Measurements from ENCODE around the gene CHRNA10. TPM values are rescaled to one million over a fixed set of nuclear protein-coding genes. Genes with fewer than 3 reads are reported as not detected.

The CHRNA10 gene
- total RNA-seq, 1 experiment from 2014 or later, result 6.8 TPM

DNA sequence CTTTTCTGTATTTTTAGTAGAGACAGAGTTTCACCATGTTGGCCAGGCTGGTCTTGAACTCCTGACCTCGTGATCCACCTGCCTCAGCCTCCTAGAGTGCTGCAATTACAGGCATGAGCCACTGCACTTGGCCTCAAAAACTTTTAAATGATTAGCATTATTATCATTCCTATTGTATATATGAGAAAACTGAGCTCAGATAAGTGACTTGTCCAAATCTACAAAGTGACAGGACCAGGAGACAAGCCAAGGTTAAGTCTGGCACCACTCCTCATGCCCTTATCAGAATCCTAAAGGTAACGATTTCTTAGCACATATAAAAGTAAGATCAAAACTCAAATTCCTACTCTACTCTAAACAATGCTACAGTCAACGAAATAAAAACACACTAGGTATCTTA is 32.2 kb upstream of the CHRNA10 start:
- ATAC-seq, result no peak
- no peaks in the 10 kb centered on the region for H3K27me3 ChIP-seq (ENCODE audit: control insufficient read depth, insufficient read depth, low read length)
- BruUV-seq (replicated peaks), result no TSS peak
- H3K9me3 ChIP-seq (ENCODE audit: control insufficient read depth, insufficient read depth, low read depth, low read length), result no peaks in the 10 kb centered on the region
- H3K4me3 ChIP-seq (ENCODE audit: low read depth in 2 of 2, low read length in 2 of 2), result no peak overlapping the region
- H3K36me3 ChIP-seq (ENCODE audit: control insufficient read depth, insufficient read depth, low read length), result peaks cover 76% of the 10 kb centered on the region
- H3K4me1 ChIP-seq (ENCODE audit: control insufficient read depth, insufficient read depth, low read length), result no peaks in the 10 kb centered on the region
- POLR2A ChIA-PET, result no interaction called here
- intact Hi-C loops (cut with micrococcal nuclease; ENCODE audit: unreplicated experiment) (no loop called here), in situ Hi-C loops (cut with HindIII; ENCODE audit: low pct_unique_long_range_greater_than_20kb, low sequenced_read_pairs) (no loop called here)
- CTCF ChIA-PET, result no interaction called here
- no peak for DNase-seq (ENCODE audit: low read depth, low spot score)
- H3K27ac ChIP-seq (ENCODE audit: low read length), result no peak overlapping the region
- TF ChIP-seq TCF7L2 (IDR thresholded peaks at IDR 0.05; ENCODE audit: low read depth, low read length) (no peak), POLR2AphosphoS5 (IDR thresholded peaks at IDR 0.05; ENCODE audit: low read depth, low read length) (no peak), SIN3A (IDR thresholded peaks at IDR 0.05; ENCODE audit: borderline replicate concordance, insufficient read depth, low read depth, low read length) (no peak)
- TF ChIP-seq, protein P1, sequence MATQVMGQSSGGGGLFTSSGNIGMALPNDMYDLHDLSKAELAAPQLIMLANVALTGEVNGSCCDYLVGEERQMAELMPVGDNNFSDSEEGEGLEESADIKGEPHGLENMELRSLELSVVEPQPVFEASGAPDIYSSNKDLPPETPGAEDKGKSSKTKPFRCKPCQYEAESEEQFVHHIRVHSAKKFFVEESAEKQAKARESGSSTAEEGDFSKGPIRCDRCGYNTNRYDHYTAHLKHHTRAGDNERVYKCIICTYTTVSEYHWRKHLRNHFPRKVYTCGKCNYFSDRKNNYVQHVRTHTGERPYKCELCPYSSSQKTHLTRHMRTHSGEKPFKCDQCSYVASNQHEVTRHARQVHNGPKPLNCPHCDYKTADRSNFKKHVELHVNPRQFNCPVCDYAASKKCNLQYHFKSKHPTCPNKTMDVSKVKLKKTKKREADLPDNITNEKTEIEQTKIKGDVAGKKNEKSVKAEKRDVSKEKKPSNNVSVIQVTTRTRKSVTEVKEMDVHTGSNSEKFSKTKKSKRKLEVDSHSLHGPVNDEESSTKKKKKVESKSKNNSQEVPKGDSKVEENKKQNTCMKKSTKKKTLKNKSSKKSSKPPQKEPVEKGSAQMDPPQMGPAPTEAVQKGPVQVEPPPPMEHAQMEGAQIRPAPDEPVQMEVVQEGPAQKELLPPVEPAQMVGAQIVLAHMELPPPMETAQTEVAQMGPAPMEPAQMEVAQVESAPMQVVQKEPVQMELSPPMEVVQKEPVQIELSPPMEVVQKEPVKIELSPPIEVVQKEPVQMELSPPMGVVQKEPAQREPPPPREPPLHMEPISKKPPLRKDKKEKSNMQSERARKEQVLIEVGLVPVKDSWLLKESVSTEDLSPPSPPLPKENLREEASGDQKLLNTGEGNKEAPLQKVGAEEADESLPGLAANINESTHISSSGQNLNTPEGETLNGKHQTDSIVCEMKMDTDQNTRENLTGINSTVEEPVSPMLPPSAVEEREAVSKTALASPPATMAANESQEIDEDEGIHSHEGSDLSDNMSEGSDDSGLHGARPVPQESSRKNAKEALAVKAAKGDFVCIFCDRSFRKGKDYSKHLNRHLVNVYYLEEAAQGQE (IDR thresholded peaks at IDR 0.05; ENCODE audit: insufficient read depth in 1 of 2, low read depth in 2 of 2, low read length in 1 of 2), result no peak
- TF ChIP-seq, protein P2, sequence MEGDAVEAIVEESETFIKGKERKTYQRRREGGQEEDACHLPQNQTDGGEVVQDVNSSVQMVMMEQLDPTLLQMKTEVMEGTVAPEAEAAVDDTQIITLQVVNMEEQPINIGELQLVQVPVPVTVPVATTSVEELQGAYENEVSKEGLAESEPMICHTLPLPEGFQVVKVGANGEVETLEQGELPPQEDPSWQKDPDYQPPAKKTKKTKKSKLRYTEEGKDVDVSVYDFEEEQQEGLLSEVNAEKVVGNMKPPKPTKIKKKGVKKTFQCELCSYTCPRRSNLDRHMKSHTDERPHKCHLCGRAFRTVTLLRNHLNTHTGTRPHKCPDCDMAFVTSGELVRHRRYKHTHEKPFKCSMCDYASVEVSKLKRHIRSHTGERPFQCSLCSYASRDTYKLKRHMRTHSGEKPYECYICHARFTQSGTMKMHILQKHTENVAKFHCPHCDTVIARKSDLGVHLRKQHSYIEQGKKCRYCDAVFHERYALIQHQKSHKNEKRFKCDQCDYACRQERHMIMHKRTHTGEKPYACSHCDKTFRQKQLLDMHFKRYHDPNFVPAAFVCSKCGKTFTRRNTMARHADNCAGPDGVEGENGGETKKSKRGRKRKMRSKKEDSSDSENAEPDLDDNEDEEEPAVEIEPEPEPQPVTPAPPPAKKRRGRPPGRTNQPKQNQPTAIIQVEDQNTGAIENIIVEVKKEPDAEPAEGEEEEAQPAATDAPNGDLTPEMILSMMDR (IDR thresholded peaks at IDR 0.05), result no peak

DNA sequence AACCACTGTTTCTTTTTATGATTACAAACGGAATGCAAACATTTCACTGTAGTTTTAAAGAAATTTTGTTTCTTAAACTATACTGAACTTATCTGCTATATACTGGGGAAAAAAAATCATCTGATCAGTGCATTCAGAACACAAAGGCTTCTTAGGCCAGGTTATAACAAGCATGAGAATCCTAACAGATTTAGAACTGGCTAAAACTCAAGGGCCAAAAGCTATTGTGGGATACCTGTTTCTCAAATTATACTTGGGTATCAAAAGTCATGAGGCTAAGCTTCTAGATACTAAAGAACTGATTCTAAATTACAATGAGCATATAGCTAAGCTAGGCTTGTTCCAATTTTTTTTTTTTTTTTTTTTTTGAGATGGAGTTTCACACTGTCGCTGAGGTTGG is 29.7 kb upstream of the CHRNA10 start:
- in situ Hi-C loops (cut with HindIII; ENCODE audit: low pct_unique_long_range_greater_than_20kb, low sequenced_read_pairs), result no loop called here
- Histone ChIP-seq H3K36me3 (ENCODE audit: control insufficient read depth, insufficient read depth, low read length) (peaks cover 77% of the 10 kb centered on the region), H3K4me3 (ENCODE audit: low read depth in 2 of 2, low read length in 2 of 2) (no peak overlapping the region), H3K27me3 (ENCODE audit: control insufficient read depth, insufficient read depth, low read length) (no peaks in the 10 kb centered on the region), H3K4me1 (ENCODE audit: control insufficient read depth, insufficient read depth, low read length) (no peaks in the 10 kb centered on the region), H3K9me3 (ENCODE audit: control insufficient read depth, insufficient read depth, low read depth, low read length) (no peaks in the 10 kb centered on the region), H3K27ac (ENCODE audit: low read length) (no peak overlapping the region)
- no TSS peak for BruUV-seq (replicated peaks)
- intact Hi-C loops (cut with micrococcal nuclease; ENCODE audit: unreplicated experiment), result no loop called here
- no peak for ATAC-seq
- TF ChIP-seq TCF7L2 (IDR thresholded peaks at IDR 0.05; ENCODE audit: low read depth, low read length) (no peak), POLR2AphosphoS5 (IDR thresholded peaks at IDR 0.05; ENCODE audit: low read depth, low read length) (no peak), SIN3A (IDR thresholded peaks at IDR 0.05; ENCODE audit: borderline replicate concordance, insufficient read depth, low read depth, low read length) (no peak)
- TF ChIP-seq, protein P2 (IDR thresholded peaks at IDR 0.05), result no peak
- TF ChIP-seq, protein P1 (IDR thresholded peaks at IDR 0.05; ENCODE audit: insufficient read depth in 1 of 2, low read depth in 2 of 2, low read length in 1 of 2), result no peak
- CTCF ChIA-PET, result no interaction called here
- DNase-seq (ENCODE audit: low read depth, low spot score), result no peak
- POLR2A ChIA-PET, result no interaction called here

Measured in Panc1 (cell line).